Spleen (tissue), 7 donors: ENCODE data around the gene UBTFL1.

Source experiments
- CTCF ChIP-seq, 11 experiments: fragments of 200-600 bp in 7 of 11; fragments of 450-650 bp in 4 of 11; sonication (generic) in 4 of 11; IDR thresholded peaks in 8 of 11; conservative IDR thresholded peaks in 3 of 11; 1 replicate in 7 of 11; 2 replicates in 4 of 11; pipeline versions ENCODE4 v1.4.0 to v1.8.0; 2016 to 2021; ENCODE audit warnings: antibody characterized with exemption in 11 of 11, inconsistent platforms in 4 of 11, mild to moderate bottlenecking in 1 of 11
- POLR2AphosphoS5 ChIP-seq, 3 donors: sonication (generic); formaldehyde crosslinking; IDR thresholded peaks; one replicate each; pipeline ENCODE4 v1.5.1; 2017; ENCODE audit warnings: antibody characterized with exemption in 3 of 3
- donor health status: DM: no; HTN: no; CAD: no; lungs with moderate emphysema.
- donor health status: DM: no; HTN: no; CAD: no.
- donor health status: DM: no; HTN: no; CAD: no.

DNA sequence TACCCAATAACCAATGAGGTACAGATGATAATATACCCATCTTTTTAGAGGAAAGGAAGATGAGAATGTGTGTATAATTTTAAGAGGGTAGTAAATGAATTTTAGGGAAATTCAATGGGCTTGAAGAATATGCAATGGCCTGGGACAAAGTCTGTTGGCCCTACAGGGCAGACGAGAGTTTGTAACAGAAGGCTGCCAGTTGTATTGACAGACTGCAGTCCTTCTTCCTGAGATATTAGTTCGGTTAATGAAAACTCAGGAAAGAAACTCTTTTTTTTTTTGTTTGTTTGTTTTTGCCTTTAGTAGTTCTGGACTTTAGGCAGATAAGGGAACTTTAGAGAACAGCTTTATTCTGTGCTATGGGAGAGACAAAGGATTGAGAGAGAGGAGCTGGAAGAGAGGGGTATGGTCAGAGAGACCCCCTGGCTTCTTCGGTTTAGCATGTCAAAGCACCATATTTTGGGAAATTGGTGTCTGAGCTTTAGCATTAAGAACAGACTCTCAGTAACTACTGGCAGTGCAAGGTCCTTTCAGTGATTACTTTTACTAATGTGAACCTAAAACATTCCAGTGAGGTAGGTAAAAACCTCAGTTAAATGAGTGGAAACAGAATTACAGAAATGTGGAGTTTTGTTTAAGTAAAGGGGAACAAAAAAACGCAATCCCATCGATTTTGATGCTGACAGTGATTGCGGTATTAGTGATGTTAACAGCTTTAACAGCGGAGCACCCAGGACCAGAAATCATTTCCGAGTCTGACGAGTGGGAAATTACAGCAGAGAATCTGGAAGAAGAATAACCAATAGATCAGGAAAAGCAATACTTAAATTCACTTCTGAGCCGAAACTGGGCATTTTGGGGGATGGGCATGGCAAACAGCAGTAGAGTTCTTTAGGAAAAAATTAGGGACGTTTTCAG, 48.1 kb downstream of the UBTFL1 start:
- TF ChIP-seq CTCF (IDR thresholded peaks at IDR 0.05 in 8 of 11, conservative IDR thresholded peaks at IDR 0.05 in 3 of 11): no peak
- TF ChIP-seq POLR2AphosphoS5 (IDR thresholded peaks at IDR 0.05): no peak
